HepG2 (cell line): ENCODE results near the gene NDRG2. TPM values are rescaled to one million over a fixed set of nuclear protein-coding genes. Genes with fewer than 3 reads are reported as not detected.
A peak's percentile ranks its signal among the peaks of the same experiment; 100 is the strongest.

Experiments used
- ATAC-seq: fragments of 200-7000 bp; cut with Tn5 transposase; 3 replicates; pipeline ENCODE4 v1.9.1; 2020; ENCODE audit warnings: mild to moderate bottlenecking, moderate library complexity
- BruUV-seq: library from RNA; stranded (reverse); fragments of 400-500 nt; replicated peaks from 2 replicates; lab custom pipeline; 2021; lab: Mats Ljungman, UMichigan
- CTCF ChIA-PET: fragments of 300-600 bp; formaldehyde crosslinking; extraction: SDS; loops from one replicate; lab custom pipeline; 2021; ENCODE audit warnings: low total read pairs, inconsistent platforms, low intra/inter-chr PET ratio; lab: Yijun Ruan, JAX
- POLR2A ChIA-PET: fragments of 350-600 bp; sonication (Branson Sonifier 250); formaldehyde crosslinking; loops from one replicate; lab custom pipeline; 2020; ENCODE audit warnings: antibody characterized with exemption, inconsistent platforms; lab: Yijun Ruan, JAX
- DNase-seq: peaks from one replicate; pipeline ENCODE4 v3.0.0-alpha.2; 2015; ENCODE audit warnings: low spot score
- FAIRE-seq: peaks from 3 replicates; lab custom pipeline; 2011; peaks lifted over from hg19 to GRCh38; lab: Jason Lieb, UNC
- H2AFZ ChIP-seq: one replicate; pipeline ENCODE4 v1.6.1; 2011; ENCODE audit warnings: low read length, inconsistent platforms
- H3K27ac ChIP-seq: fragments of 300-600 bp; 3 replicates; pipeline ENCODE4 v1.8.0; 2011; ENCODE audit warnings: mixed run types, mild to moderate bottlenecking, mixed read lengths, low read length, inconsistent platforms; ENCODE audit not compliant: insufficient read depth; ENCODE audit errors: extremely low read length
- H3K27me3 ChIP-seq, 2 experiments: fragments of 200-600 bp in 1 of 2; 2 replicates in 1 of 2; 3 replicates in 1 of 2; pipeline versions ENCODE4 v1.6.0 to v1.8.0; 2011; ENCODE audit warnings: low read length in 2 of 2, mild to moderate bottlenecking in 2 of 2, moderate library complexity in 2 of 2, inconsistent platforms in 1 of 2; ENCODE audit not compliant: insufficient read depth in 2 of 2, control insufficient read depth in 1 of 2
- H3K36me3 ChIP-seq, 2 experiments: fragments of 200-600 bp in 1 of 2; replicated peaks in 1 of 2; 2 replicates in 1 of 2; 3 replicates in 1 of 2; pipeline versions ENCODE4 v1.5.1 to v1.8.0; 2011; ENCODE audit warnings: low read length in 2 of 2, inconsistent platforms in 1 of 2; ENCODE audit not compliant: insufficient read depth in 2 of 2, control insufficient read depth in 1 of 2
- H3K4me1 ChIP-seq: 2 replicates; pipeline ENCODE4 v1.5.1; 2012; ENCODE audit warnings: low read length, inconsistent platforms; ENCODE audit not compliant: insufficient read depth
- H3K4me2 ChIP-seq: 2 replicates; pipeline ENCODE4 v1.6.0; 2011; ENCODE audit warnings: low read depth, low read length, inconsistent platforms
- H3K4me3 ChIP-seq, 3 experiments: fragments of 200-600 bp in 1 of 3; sonication (generic), shearing (Covaris generic) in 1 of 3; replicated peaks in 1 of 3; 2 replicates each; pipeline ENCODE4 v1.5.1; 2011 to 2016; ENCODE audit warnings: low read length in 3 of 3, inconsistent platforms in 2 of 3, low read depth in 2 of 3, mild to moderate bottlenecking in 2 of 3, control low read depth in 1 of 3, mixed read lengths in 1 of 3; ENCODE audit not compliant: insufficient read depth in 1 of 3
- H3K79me2 ChIP-seq: one replicate; pipeline ENCODE4 v1.6.1; 2011; ENCODE audit warnings: low read length, inconsistent platforms; ENCODE audit not compliant: insufficient read depth
- H3K9ac ChIP-seq: 2 replicates; pipeline ENCODE4 v1.6.0; 2011; ENCODE audit warnings: mild to moderate bottlenecking, low read depth, low read length, inconsistent platforms; ENCODE audit not compliant: insufficient read depth
- H3K9me3 ChIP-seq: 2 replicates; pipeline ENCODE4 v1.5.1; 2012; ENCODE audit warnings: mild to moderate bottlenecking, low read length
- H4K20me1 ChIP-seq: 2 replicates; pipeline ENCODE4 v1.6.0; 2011; ENCODE audit warnings: inconsistent platforms, mild to moderate bottlenecking, low read length, moderate library complexity; ENCODE audit not compliant: insufficient read depth
- FOXJ3 ChIP-seq: sonication (generic); formaldehyde crosslinking; IDR thresholded peaks from 2 replicates; pipeline ENCODE4 v1.4.0; 2020; ENCODE audit warnings: missing genetic modification reagents, mild to moderate bottlenecking, borderline replicate concordance
- FOXM1 ChIP-seq: sonication (generic); formaldehyde crosslinking; IDR thresholded peaks from 2 replicates; pipeline ENCODE4 v1.5.0; 2020; ENCODE audit warnings: missing genetic modification reagents
- IRF2 ChIP-seq: IDR thresholded peaks from 2 replicates; pipeline ENCODE4 v1.6.1; 2018; ENCODE audit warnings: missing genetic modification reagents, missing compliant biosample characterization
- SOX13 ChIP-seq, 3 experiments: fragments of 450-650 bp in 1 of 3; sonication (generic) in 1 of 3; formaldehyde crosslinking in 1 of 3; IDR thresholded peaks in 2 of 3; conservative IDR thresholded peaks in 1 of 3; 2 replicates each; pipeline versions ENCODE4 v1.5.0 to v1.6.1; 2016 to 2020; ENCODE audit warnings: antibody characterized with exemption in 1 of 3, mild to moderate bottlenecking in 1 of 3, missing compliant biosample characterization in 1 of 3, missing genetic modification reagents in 1 of 3, moderate library complexity in 1 of 3
- TP53 ChIP-seq: sonication (generic); formaldehyde crosslinking; conservative IDR thresholded peaks from 2 replicates; pipeline ENCODE4 v1.4.0; 2020; ENCODE audit warnings: missing genetic modification reagents
- ZNF44 ChIP-seq: sonication (generic); formaldehyde crosslinking; IDR thresholded peaks from 2 replicates; pipeline ENCODE4 v1.5.1; 2020; ENCODE audit warnings: mild to moderate bottlenecking, missing genetic modification reagents
- ZNF547 ChIP-seq: sonication (generic); formaldehyde crosslinking; IDR thresholded peaks from 2 replicates; pipeline ENCODE4 v1.5.1; 2020; ENCODE audit warnings: mild to moderate bottlenecking, missing genetic modification reagents
- WGBS: methylation state at CpG from one replicate; pipeline ENCODE4 v1.1.6; 2017; ENCODE audit warnings: low lambda C conversion rate; 5-methylcytosine and 5-hydroxymethylcytosine counted together
- in situ Hi-C: cut with HindIII; loops from 2 replicates; pipeline ENCODE4 v1.10.0; 2017; ENCODE audit warnings: low pct_unique_long_range_greater_than_20kb; ENCODE audit not compliant: extremely low pct_ligation_motif_present
- intact Hi-C: fragments of 100-400 bp; cut with micrococcal nuclease; formaldehyde crosslinking; loops from one replicate; pipeline ENCODE4 v1.10.0; 2022; ENCODE audit not compliant: unreplicated experiment
- polyA plus RNA-seq, 8 experiments: library from polyadenylated mRNA; depleted of rRNA in 3 of 8; stranded (reverse) in 7 of 8; unstranded in 1 of 8; fragments of >200 nt; fragmentation: Illumina TruSeq in 4 of 8; extraction: Trizol in 4 of 8; gene quantifications; 2 replicates each; pipeline versions ENCODE4 v1.2.1 to v1.2.3, GENCODE V29; 2011 to 2016; ENCODE audit warnings: low read depth in 4 of 8, missing spikeins in 1 of 8, mixed read lengths in 1 of 8; ENCODE audit not compliant: insufficient read depth in 1 of 8
- total RNA-seq, 5 experiments: library from RNA; depleted of rRNA; stranded (reverse); fragments of >200 nt; fragmentation: Illumina TruSeq; extraction: Trizol; gene quantifications; 2 replicates each; pipeline ENCODE4 v1.2.3, GENCODE V29; 2016; ENCODE audit warnings: low read depth in 1 of 5
- TF ChIP-seq, protein P1 (sequence below): sonication (generic); formaldehyde crosslinking; IDR thresholded peaks from 2 replicates; pipeline ENCODE4 v1.4.0; 2020; ENCODE audit warnings: missing genetic modification reagents

NDRG2 gene
- total and polyA plus RNA-seq, 2 of the 13 experiments (the other 11 are each of a cell fraction or from before 2014, with no cell fraction given) = 27.2 to 189 TPM

DNA sequence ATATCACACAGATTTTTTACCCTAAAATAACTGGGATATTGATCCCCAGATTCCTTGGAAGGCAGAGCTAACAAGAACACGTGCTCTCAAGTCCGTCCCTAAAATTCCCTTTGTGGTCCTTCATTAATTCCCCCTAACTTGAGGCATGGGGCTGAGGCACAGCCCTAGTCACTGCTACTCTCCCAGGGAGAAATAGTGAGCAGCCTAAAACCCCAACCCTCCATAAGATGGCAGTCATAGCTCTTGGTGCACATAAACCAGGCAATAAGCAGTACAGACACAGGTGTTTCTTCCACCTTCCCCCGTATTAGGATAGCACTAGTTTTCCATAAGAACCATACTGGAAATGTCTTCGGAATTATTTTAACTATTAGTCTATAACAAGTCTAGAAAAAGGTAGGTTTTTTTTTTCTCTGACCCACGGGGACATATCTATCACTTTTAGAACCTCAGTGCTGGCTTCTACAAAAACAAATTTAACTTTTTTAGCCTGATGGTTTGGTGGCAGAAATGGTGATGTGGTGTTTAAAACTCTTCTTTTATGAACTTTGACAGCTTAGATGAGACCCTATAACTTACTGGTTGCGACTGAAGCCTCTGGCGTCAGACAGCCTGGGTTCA lies 42.1 kb upstream of the NDRG2 start (continued):
- 0 out of 2 replicates have a peak, but pooled peaks have one; percentile 49 for TF ChIP-seq IRF2

DNA sequence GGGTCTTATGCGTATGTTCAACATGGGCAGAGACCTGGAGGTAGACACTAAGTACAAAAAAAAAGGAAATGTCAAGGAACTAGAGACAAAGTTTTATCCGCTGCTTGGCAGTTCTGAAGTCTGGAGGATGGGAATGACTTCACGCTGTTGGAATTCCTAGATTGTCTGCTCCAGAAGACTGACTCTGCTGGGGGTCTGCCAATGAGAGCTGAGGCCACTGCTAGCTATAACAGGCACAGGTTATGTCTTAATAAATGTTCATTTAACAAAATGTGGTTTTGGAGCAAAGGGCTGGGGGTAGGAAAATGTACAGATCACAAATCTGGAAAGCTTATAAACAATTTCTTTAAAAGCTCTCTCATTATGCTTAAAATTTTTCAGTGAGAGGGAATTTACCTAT lies 38.6 kb upstream of the NDRG2 start:
- H3K9me3 ChIP-seq = no peaks in the 10 kb centered on the region
- no peak overlapping the region for H2AFZ ChIP-seq
- no peak overlapping the region for H3K4me2 ChIP-seq
- FAIRE-seq (no peak), ATAC-seq (no peak), DNase-seq (no peak)
- intact Hi-C loops (no loop called here), in situ Hi-C loops (no loop called here)
- H3K27me3 ChIP-seq = no peaks in the 10 kb centered on the region
- H4K20me1 ChIP-seq = no peaks in the 10 kb centered on the region
- H3K79me2 ChIP-seq = no peaks in the 10 kb centered on the region
- no peak overlapping the region for H3K9ac ChIP-seq
- H3K4me3 ChIP-seq = no peak overlapping the region
- no peaks in the 10 kb centered on the region for H3K36me3 ChIP-seq
- TF ChIP-seq ZNF44 (CRISPR knock-in tag) (no peak), TP53 (no peak), FOXJ3 (no peak), ZNF547 (CRISPR knock-in tag) (no peak), FOXM1 (no peak), SOX13 (IDR thresholded peaks at IDR 0.05) (no peak), SOX13 (CRISPR knock-in tag; conservative IDR thresholded peaks at IDR 0.05 in 1 of 2, IDR thresholded peaks at IDR 0.05 in 1 of 2) (no peak)
- TF ChIP-seq, protein P1, sequence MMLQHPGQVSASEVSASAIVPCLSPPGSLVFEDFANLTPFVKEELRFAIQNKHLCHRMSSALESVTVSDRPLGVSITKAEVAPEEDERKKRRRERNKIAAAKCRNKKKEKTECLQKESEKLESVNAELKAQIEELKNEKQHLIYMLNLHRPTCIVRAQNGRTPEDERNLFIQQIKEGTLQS = no peak
- H3K27ac ChIP-seq = no peak overlapping the region
- 83% methylated on average over 3 of the region's 3 CpGs for WGBS
- ChIA-PET CTCF (no interaction called here), POLR2A (interaction anchor here (1.3 to 2.1 kb wide), 3 partner anchors 10 to 376 kb away, joined by 3 to 10 read pairs (median 4); no protein-coding TSS in a partner anchor)
- peaks cover 87% of the 10 kb centered on the region for H3K4me1 ChIP-seq
- BruUV-seq = no TSS peak
